HG02943 (cell line): ENCODE results near the gene TRMT2A.

Experiments used
- ATAC-seq: cut with Tn5 transposase; IDR thresholded peaks from one replicate; pipeline ENCODE4 v1.9.1; 2021; ENCODE audit warnings: mild to moderate bottlenecking, low read depth, moderate library complexity; ENCODE audit not compliant: unreplicated experiment

The TRMT2A gene

DNA sequence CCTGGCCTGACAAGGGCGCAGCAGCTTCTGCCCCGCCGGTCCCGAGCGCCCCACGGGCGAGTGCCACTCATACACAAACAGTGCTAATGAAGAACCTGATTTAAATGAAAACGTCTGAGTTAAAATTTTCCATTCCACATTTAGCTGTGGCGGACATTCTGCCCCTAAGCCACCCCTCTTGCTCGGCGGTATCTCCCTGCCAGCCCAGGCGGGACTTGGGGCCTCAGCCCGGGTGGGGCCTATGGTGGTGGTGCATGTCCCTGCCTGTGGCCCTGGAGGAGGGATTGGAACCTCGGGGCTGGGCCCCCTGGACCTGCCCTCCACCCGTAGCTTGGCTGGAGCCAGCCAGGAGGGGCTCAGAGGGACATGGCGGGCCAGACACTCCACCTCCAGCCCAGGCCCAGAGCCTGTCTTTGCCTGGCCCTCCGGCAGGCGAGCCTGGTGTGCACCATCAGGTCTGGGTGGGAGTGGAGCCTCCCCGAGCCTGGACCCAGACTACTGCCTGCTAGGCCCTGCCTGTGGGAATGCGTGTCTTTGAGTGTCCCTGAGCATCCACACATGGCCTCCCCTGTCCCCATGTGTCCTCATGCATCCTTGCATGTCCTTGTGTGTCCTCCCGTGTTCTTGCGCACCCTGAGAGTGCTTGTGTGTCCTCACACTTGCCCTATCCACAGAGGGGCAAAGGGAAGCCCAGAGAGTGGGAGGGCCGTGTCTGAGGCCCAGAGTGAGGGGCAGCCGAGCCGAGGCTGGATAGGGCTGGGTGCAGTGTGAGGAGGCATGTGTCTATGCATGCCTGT, 19.0 kb upstream of the TRMT2A start:
- no peak for ATAC-seq

DNA sequence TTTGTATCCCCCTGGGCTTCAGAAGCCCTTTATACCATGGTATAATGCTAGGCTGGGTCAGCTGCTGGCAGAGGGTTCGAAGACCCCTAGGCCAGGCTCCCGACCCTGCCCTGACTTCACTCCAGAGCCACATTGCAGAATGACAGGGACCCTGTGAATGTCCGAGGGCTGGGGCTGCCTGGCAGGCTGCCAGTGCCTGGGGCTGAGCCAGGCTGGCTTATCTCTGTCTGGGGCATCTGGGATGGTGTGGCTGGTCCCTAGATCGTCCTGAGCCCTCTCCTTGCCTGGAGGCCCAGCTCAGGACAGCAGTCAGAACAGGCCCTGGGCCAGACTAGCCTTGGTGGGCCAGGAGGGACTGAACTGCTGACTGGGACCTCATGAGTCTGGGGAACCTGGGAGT, 18.2 kb upstream of the TRMT2A start:
- ATAC-seq, result no peak

DNA sequence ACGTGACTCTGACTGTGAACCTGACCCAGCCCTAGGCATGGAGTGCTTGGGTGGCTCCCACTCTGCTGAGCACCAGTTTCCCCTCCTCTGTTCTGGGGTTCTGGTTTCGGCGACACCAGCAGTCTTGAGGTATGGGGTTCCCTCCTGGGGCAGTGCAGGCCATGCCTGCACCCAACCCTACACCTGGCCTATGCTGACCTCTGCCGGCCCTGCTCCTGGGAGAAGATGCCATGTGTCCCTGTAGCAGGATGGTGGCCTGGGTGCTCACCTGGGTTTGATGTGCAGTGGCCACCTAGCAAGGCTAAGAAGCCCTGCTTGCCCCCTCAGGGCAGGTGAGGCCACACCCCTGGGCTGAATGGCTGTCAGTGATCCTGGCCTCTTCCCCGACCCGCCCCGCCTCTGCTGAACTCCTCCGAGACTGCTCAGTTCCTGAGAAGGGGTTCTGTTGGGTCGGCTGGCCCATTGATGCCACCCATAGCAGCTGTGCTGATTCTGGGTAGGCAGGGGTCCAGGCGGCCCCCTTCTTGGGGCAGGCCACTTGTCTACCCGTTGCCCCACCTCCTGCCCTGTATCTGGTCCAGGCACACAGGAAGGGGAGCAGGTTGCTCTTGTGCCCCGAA, 17.0 kb upstream of the TRMT2A start:
- no peak for ATAC-seq

DNA sequence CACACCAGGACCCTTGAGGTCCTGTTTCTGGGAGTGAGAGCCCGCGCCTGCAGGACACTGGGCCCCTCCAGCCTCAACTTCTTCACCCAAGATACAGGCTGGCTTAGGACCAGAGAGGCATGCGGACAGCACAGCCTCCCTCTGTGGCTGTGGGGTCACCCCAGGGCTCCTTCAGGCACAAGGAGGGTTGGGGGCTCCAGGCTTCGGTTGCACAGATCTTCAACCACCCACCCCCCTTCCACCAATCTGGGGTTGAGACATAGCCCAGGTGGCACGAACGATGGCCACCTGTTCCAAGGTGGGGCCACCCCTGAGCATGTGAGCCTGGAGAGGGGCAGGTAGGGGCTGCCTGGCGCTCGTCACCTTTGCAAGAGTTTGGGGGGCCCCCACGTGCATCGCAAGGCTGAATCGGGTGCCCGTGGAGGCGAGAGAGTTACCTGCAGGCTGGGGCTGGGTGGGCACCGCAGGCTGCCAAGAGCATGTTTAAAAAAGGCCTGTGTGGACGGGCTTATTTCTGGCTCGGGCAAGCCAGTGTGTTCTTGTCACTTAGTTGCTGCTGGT, 15.7 kb upstream of the TRMT2A start:
- ATAC-seq, result no peak

DNA sequence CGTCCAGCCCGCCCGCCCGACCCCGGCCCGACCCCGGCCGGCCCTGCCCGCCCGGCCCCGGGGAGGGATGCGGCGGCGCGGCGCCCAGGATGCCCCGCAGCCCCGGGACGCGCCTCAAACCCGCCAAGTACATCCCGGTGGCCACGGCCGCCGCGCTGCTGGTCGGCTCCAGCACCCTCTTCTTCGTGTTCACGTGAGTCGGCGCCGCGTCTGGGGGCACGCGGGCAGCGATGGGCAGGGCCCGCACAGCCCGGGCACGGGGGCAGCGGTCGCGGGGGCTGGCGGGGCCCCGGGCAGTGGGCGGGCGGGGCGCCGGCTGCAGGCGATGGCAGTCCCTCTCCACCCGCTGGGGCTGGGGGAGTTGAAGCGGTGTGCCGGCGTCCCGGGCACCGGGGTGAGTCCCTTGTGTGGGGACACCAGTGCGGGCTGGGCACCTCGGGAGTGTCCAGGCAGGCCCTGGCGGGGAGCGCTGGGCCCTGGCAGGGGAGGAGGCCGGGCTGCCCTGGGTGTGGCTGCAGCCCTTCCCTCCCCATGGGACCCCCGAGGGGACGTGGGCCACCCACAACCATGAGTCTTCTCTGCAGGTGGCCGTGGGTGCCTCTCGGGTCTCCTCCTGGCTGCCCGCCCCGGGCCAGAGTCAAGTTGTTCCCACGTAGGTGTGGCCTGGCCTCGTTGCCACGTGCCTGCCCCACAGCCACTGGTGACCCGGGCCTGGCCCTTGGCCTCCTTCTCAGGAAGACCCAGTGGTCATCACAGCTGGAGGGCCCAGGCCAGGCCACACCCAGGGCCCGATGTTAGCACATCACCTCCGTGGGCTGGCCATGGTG, 15.0 kb upstream of the TRMT2A start:
- ATAC-seq, result no peak

DNA sequence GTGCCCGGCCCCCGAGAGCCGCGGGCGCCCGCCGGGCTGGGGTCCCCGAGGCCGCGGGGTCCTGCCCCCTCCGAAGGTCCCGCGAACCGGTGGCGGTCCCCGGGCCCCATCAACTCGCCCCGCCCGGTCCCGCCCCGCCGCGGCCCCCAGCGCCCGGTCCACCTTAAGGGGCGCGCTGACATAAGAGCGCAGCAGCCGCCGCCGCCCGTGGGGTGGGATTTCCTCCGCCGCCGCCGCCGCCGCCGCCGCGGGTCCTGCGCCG, 14.5 kb upstream of the TRMT2A start, which contains the start of gene ZDHHC8:
Gene ZDHHC8 (plus strand): TSS at position 208 of the 262 bp plus-strand sequence. CDS start 144 bp downstream, outside the sequence.
- ATAC-seq, result no peak

DNA sequence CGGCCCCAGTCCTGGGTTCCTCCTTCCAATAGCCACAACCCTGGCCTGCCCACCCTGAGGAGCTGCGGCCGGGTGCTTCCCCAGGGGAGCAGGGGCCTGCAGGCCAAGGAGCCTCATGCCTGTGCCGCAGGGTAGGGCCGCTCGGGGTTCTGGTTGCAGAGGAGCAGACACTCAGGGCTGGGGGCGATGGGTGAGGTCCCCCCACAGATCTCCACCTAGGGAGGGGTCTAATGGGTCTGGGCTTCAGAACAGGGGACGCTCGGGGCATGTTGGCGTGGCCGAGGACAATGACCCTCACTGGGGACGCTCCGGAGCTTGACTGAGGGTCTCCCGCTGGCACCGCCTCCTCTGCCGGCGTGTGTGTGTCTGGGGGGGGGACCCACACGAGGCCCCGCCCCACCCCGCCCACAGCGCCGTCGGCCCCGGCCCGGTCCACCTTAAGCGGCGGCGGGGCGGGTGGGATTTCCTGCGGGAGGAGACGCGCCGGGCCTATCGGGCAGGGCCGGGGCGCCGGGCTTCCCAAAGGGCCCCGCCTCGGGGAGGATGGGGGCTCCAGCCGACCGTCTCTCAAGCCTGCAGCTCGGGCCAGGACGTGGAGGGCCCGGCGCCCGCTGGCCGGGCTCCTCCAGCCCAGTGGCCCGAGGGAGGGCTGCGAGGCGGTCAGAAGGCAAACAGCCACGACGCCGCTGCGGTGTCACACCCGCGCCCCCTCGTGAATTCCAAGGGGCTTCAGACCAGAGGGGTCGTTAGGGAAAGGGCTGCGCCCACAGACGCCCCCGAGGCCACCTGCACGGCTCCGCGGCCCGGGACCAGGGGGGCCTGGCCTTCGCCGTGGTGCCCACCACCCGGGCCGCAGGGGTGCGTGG, 13.9 kb upstream of the TRMT2A start:
- ATAC-seq, result no peak

DNA sequence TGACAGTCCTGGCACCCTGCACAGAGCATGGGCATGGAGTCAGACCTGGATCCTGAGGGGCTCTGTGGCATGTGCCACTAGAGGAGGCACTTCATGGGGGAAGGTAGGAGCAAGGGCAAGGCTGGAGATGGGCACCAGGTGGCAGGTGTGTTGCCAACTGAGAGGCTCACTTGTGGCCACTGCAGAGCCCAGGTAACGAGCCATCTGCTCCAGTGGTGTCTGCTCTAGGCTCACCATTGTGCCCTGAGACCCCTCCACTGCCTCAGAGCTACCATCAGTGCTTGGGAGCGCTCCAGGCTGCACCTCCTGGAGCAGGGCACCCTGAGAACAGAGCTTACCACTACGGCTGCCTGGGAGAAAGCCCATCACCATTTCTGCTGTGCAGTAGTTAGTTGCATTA, 13.3 kb upstream of the TRMT2A start:
- no peak for ATAC-seq

DNA sequence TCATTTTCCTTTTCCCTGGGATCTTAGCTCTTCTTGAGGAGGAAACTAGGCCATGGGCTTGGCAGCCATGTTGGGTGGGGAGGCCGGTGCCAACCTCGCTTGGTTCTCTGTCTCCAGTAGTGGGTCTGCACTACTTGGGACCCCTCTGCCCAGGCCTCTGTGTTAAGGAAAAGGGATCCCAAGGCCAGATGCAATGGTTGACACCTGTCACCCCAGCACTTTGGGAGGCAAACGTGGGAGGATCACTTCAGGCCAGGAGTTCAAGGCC, 12.7 kb upstream of the TRMT2A start:
- no peak for ATAC-seq

DNA sequence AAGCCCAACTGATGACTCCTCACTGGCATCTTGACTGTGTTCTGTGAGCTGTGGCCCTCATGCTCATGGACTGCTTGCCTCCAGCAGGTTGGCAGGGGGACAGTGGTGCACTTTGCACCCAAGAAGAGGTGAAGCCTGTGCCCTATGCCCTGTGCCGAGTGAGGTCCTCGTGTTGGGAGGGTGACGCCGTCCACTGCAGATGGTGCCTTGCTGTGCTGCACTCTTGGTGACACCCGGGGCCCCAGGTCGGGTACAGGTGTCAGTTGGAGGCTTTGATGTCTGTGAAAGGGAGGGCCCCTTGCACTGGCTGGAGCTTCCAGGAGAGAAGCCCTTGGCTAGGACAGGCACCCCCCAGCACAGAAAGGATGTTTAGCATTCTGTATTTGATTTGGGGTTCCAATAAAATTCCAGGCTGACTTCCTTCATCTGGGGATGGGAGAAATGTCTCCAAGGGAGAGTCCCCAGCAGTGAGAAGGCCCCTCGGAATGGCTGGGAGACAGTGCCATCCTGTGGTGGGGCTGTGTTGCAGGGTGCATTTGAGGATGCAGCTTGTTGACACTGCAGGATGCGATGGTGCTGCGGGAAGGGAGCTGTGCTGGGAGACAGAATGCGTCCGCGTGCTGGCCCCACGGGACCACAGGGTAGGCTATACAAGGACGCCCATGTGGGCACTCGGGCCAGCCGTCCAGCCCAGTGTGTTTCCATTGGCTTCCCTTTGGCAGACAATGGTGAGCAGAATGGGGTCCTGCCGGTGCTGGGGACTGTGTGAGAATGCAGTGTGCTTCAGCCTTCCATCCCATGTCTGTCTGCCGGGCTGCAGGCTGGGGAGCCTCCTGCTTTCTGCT, 12.1 kb upstream of the TRMT2A start:
- ATAC-seq, result no peak

DNA sequence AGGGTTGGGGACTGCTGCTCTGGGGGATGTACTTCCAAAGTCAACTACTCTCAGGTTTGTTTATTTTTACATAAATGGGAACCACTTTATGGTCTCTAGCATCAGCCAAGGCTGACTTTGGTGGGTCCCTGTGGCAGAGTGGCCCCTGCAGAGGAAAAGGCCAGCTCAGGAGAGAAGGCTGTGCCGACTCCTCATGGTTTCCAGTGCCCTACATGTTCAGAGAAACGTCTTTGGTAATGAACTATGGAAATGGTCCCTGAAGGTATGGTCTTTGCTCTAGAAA, 11.5 kb upstream of the TRMT2A start:
- ATAC-seq, result no peak

DNA sequence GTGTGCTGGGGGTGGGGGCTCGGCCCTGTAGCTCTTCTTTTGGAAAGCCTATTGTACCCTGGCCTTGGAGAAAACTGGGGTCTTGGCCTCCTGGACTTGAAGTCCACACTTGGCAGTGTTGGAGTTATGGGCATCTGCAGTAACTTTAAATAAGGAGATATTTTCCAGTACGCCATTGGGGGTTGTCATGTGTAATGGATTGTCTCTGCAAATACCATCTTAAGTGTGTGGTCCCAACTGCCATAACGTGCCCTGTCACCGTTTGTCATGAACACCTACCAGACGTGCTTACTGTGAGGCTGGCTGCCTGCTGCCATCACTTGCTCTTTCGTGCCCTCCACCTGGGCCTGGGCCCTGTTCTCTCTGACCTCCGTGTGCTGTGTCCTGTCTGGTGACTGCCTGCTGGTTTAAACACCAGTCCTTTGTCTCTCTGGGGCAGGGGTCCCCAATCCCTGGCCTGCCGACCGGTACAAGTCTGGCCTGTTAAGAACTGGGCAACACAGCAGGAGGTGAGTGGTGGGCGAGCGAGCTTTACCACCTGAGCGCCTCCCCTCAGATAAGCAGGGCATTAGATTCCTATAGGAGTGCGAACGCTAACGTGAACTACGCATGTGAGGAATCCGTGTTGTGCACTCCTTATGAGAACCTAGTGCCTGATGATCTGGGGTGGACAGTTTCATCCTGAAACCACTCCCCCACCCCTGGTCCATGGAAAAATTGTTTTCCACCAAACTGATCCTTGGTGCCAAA, 11.0 kb upstream of the TRMT2A start:
- no peak for ATAC-seq

DNA sequence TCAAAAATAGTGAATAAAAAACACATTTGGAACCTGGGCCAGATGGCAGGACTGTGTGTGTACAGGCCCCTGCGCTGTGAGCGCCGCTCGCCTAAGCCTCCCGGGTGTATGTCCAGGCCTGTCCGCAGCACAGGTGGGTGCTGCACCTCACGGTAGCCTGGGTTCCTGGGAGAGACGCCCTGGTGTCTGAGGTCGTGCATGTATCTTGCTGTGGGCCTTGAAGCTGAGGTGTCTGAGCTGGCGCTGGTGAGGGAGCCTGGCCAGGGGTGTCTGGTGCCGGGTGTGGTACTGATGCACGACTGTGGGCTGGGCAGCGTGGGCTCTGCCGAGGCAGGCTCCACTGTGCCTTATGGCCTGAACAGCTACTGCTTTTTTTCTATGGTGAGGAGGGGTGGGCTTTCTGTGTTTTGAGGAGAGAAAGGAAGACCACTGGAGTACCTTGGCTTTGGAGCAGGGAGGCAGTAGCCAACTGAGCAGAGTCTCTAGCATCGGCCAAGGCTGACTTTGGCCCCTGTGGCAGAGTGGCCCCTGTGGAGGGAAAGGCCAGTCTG, 10.4 kb upstream of the TRMT2A start:
- no peak for ATAC-seq

DNA sequence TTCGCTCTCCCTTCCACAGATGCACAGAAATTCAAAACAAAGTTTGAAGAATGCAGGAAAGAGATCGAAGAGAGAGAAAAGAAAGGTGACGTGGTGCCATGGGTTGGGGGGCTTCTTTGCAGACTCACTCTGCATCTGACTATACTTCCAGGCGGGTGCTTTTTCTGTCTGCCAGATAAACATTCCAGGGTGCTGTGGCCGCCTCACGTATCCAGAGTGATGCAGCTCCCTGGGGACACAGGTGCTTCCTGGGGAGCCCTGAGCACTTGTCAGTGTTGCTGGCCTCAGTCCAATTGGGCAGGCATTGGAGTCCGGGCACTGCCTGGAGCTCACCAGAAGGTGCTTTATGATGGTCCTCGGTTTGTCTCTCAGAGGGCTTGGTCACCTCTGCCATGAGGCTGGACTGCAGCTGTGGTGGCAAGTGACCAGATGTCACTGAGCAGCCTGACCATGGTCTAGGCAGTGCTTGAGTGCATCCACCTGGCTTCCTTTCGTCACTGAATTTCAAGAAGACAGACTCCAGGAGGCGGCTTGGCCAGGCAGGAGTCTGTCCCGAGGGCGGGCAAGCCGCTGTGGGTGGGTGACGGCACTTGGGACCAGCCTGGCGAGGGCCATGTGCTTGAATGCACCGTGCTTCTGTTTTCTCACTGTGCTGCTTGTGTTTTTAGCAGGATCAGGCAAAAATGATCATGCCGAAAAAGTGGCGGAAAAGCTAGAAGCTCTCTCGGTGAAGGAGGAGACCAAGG, 9.4 kb upstream of the TRMT2A start:
- ATAC-seq, result no peak

DNA sequence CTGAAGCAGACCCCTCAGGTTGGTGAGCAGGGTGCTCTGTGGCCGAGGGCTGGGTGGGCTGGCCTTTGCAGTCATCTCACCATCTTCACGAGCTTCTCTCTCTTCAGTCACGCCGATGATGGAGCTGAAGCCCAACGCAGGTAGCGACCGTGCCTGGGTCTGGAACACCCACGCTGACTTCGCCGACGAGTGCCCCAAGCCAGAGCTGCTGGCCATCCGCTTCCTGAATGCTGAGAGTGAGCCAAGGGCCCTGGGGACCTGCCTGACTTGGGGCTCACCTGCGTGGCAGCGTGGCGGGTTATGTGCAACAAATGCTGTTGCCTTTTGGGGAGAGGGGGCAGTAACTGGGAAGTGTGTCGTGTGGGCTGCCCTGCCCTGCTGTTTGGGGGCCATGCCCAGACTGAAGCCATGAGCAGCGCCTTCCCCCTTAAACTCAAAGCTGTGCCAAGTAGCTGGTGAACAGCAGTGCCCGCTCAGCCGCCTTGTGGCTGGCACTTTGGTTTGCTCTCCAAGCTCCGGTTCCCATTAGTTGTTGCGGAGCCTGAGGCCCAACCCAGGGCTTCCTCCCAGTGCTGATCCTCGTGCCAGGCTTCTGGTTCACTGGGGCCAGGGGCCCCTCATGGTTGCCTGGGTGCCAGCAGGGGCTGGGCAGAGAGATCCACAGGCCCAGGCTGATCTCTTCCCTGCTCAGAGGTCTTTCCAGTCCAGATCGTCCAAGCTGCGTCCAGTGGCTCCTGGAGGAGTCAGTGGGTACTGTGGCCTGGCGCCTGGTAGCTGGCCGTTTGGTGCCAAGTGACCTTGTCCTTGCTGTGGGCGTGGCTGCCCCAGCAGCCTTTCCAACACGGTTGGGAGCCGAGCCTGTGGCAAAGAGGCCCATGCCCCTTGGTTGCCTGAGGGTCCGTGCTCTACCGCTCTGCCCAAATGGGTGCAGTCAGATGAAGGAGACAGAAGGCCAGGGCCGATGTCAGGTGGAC, 8.5 kb upstream of the TRMT2A start:
- ATAC-seq, result no peak

DNA sequence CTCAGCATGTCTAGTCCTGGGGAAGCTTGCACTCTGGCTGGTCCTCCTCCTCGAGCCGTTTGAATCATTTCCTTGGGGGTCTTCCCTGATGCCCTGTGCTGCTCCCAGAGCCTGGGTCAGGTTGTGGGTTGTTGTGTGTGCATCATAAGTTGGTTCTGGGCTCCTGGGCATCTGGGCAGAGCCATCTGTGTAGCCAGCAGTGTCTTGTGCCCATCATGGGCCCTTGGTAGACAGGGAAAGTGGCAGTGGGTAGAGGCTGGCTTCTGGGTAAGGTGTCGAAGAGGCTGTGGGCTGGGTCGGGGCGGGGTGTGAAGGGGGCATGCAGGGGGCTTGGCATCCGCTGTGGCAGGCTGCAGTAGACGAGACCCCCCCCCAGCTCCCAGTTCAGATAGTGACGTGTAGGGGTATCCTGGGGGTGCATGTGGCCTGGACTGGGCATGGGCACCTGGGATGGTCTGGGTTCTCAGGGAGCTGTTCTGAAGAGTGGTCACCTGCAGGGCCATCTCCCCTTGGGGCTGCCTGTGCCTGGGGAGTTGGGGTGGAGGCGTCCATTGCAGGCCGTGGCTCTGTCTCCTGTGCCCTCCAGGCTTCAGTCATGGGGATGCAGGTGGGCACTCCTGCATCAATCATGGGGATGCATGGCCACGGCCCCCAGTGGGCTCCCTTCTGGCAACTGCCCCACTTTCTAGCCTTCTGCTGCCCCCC, 7.2 kb upstream of the TRMT2A start:
- no peak for ATAC-seq
